ENCODE data around the gene FHL1.
A peak's percentile ranks its signal among the peaks of the same experiment; 100 is the strongest.
"Not testable (repeated sequence)": the region's sequence is repeated elsewhere in the genome, so short reads cannot be mapped to it uniquely, and the experiment has no call there.

The FHL1 gene

DNA sequence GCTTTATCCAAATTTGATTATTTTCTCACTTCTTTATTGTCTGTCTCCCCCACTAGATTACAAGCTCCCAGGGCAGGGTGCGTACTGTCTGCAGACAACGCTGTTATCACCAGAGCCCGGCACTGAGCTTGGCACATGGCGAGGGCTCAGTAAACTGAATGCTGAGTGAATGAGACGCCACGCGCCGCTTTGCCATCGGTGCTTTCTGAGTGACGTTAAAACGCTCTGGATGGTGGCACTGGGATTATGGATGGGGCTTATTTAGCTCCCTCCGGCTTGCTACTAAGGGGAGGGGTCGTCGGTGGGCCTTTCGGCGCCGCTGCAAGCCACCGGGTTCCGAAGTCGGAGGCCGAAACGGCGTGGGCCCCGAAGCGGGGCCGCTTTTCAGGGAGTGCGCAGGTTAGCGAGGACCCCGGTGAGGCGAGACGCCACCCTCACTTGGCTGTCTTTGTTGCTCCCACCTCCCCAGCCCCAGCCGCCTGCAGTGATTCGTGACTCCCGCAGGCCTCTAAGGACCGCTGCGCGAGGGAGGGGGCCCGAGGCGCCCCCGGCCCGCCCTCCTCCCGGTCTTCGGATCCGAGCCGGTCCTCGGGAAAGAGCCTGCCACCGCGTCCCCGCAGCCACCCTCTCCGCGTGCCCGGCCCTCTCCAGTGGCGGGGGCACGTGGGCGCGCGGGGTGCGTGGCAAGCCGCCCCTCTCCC, 569 bp upstream of the FHL1 start:
- DNase-seq (ENCODE audit: low read depth): no peak

DNA sequence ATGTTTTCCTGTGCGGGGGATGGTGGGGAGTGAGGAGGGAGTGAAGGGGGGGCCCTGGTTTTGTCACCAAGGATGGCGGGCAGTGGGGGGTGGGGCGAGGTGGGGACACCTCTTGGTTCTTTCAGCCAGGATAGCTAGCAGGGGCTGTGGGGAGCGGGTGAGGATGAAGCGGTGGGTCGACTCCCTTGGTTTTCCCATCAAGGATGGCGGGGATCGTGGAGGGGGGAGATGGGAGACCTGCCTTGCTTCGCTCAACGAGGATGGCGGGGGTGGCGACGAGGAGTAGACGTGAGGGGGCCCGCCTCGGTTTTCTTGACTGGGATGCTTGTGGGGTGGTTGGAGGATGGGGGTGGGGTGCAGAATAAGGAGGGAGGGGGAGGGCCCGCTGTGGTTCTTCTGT, 643 bp downstream of the FHL1 start:
- DNase-seq (ENCODE audit: low read depth): no peak

DNA sequence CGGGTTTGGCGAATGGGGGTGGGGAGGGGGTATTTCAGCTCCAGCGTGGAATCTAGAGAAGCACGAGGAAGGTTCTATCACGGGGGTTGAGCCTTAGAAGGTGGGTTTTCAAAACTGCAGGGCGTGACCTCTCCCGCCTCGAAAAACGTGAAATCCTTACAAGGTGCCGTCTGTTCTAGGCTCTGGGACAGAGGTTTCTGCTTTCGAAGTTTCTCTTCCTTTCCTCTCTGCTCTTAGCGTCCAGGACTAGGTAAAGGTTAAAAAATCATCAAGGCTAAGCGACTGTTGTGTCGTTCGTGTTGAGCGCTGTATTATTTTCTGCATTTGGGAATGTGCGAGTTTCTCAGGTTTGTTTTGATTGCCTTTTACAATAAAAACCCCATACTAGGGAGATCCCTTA, 1.1 kb downstream of the FHL1 start:
- no peak for DNase-seq (ENCODE audit: low read depth)

DNA sequence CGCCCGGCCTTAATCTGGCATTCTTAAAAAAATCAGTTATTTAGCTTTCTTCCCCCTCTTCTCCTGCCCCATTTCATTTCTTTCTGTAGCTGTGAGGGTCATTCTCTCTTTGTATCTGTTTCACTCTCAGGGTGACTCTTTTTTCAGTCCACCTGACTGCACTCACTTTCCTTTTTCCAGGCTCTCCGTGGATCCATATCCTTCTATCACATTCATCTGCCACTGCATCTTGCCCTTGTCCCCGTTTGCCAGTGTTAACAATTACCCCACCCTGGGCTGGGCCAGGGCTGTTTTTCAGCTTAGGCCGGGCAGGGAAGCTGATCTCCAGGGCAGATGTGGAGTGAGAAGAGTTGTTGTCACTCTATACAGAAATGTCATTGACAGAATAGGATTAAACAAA, 7.7 kb downstream of the FHL1 start:
- DNase-seq (ENCODE audit: low read depth): no peak

DNA sequence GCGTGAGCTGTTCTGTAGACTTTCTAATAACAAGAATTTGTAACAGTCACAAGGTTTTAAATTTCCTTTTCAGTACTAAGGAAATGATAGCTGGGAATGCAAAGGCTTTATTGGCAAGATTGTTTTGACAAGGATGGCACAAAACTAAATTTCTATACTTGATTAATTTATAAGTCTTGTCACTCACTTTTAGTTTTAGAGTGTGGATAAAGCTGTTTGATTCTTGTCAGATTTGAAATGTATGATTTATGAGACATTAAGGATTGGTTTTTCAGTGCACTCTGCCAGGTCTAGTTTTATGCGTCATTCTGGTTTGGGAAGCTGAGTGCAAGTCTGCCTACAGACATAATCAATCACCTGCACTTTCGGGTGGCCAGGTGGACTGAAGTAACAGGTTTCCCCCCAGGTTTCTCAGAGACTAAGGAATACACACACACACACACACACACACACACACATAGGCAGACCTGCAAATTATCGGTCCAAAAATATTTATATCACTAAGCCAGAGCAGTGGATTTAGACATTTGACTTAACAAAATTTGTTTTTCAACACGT, 9.3 kb downstream of the FHL1 start:
- DNase-seq (ENCODE audit: low read depth): no peak

DNA sequence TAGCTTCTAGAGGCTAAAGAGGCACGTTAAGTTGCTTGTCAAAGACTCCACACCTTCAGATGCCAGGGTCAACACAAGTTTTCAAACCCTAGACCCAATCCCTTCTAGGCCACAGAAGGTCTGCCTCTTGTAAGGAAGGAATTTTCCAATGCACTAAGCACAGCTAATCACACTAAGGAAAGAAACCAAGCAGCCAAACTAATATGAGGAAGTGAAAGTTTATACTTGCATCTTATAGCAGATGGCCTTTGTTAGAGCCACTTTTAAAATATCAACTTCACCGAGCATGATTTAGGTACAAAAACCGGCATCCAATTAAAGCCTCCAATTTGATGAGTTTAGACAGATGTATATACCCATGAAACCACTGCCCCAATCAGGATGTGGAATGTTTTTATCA, 9.9 kb downstream of the FHL1 start:
- DNase-seq (ENCODE audit: low read depth): no peak

DNA sequence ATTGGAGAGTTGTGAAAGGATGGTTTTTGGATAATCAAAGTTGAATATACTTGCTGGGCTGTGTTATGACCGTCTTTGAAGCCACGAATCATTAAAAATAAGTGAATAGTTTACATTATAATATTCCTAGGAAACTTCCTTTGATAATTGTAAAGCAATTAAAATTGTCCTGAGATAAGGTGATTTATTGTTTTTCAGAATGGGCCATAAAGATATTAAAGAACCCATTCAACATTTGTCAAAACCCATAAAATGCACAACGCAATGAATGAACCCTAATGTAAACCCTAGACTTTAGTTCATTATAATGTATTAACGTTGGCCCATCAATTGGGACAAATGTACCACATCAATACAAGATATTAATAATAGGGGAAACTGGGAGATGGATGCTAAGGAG, 11.4 kb downstream of the FHL1 start:
- DNase-seq (ENCODE audit: low read depth): no peak

DNA sequence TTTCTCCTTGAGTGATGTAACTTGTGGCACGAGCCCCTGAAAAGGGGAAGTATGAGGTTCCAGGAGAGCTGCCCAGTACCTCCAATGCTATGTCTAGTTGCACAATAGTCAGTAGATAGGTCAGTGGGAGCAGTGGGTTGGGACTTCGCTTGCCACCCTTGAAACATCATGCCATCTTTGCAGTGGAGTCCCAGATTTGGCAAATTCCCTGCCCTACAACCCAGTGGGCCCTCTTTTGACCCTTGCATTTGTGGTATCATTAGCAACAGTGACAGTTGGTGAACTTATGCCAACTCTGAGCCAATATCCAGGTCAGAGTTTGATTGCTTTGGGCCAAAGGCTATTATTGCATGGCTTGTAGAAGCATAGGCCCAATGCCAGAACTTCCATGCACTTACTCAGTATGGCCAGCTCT, 12.3 kb downstream of the FHL1 start:
- no peak for DNase-seq (ENCODE audit: low read depth)

DNA sequence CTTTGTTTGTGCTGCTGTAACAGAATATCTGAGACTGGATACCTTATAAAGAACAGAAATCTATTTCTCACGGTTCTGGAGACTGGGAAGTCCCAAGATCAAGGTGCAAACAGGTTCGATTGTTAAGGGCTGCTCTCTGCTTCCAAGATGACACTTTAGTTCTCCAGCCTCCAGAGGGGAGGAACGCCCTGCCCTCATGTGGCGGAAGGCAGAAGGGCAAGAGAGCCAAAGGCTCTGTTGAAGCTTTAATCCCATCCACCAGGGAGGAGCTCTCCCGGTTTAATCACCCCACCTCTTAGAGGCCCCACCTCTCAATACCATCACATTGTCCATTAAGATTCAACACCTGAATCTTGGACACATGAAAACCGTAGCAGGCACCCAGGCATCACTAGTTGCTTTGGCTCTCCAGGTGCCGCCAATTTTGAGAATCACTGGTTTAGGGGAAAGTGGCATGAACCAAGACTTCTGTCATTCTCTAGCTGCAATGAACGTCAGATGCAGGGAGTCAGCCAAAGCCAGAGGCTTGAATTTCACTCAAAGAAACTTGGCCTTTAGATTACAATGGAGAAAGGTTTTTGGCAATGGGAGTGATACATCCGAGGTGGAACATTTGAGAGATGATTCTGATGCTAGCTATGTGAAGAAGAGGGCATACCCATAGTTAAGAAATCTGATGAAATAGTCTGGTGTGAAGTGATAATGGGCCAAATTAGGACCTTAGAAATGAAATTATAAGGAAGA, 15.7 kb downstream of the FHL1 start:
- DNase-seq (ENCODE audit: low read depth): peak; percentile 9

DNA sequence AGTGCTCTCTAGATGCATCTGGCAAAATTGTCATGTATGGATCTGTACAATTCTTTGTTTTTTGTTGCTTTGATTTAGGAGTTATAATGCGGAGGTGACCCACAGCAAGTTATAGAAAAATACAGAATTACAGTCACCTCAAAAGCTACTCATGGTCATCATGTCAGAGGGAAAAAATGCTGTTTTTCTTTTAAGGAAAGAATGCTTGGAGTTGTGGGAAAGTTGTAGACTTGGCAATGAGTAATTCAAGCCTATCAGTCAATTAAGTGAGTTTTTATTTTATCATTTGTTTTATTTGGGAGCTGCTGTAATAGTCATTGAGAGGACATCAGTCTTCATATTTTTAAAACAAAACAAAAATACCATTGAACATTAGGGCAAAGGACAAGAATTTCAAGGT, 16.4 kb downstream of the FHL1 start:
- no peak for DNase-seq (ENCODE audit: low read depth)

DNA sequence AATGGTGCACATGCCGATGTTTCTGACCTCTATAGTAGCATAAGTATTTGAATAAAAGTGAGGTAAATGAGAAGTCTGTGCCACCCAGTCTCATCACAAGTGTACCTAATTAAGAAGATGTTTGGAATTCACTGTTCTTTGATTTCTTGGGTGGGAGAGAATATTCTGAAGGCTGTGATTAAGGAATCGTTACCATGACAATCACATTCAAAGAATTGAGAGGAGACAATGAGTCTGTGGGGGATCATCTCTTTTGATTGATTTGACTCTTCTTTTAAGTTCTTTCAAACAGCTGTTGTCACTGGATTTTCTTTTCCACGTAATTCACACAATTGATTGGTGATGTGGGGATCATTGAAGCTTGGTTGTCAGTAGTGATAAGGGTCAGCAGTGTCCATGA, 18.1 kb downstream of the FHL1 start:
- DNase-seq (ENCODE audit: low read depth): no peak

DNA sequence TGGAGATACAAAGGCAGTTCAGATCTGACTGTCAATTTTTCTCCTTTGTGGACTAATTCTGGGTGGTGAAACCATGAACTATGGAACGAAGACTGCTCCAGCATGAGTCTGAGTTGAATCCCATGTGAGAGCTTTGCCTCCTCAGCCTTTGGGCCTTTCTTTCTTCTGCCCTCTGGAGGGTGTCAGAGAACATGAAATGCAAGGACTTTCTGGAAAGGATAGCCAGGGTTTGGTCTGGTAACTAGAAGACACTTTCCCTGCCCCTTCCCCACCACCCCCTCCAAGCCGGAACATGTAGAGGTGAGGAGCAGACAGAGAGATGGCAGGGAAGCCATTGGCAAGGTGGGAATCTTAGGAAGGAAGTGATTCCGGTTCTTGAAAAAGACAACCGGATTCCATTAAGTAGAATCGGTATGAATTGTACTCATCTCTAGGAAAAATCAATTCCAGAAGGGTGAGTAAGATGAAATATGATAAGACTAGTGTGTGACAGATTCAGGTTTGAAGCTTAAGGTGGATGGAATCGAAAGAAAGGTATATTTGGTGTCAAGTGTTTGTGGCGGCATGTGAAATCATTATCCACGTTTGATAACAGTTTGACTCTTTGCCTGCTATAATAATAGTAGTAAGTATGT, 19.0 kb downstream of the FHL1 start:
- no peak for DNase-seq (ENCODE audit: low read depth)

DNA sequence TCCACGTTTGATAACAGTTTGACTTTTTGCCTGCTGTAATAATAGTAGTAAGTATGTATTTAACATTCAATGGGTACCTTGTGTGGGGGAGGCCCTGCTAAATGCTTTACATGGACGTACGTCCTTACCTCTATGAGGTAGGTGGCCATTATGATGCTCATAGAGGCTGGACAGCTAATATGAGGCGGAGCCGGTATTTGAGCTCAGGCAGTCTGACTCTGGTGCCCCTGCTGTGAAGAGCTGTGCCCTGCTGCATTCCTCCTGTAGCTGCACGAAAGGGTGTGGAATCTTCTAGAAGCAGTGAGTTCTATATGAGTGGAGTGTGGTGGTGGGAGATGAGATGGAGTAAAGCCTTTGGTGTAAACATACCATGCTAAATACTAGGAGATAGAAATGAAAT, 20.7 kb downstream of the FHL1 start:
- not testable (repeated sequence) for DNase-seq (ENCODE audit: low read depth)

DNA sequence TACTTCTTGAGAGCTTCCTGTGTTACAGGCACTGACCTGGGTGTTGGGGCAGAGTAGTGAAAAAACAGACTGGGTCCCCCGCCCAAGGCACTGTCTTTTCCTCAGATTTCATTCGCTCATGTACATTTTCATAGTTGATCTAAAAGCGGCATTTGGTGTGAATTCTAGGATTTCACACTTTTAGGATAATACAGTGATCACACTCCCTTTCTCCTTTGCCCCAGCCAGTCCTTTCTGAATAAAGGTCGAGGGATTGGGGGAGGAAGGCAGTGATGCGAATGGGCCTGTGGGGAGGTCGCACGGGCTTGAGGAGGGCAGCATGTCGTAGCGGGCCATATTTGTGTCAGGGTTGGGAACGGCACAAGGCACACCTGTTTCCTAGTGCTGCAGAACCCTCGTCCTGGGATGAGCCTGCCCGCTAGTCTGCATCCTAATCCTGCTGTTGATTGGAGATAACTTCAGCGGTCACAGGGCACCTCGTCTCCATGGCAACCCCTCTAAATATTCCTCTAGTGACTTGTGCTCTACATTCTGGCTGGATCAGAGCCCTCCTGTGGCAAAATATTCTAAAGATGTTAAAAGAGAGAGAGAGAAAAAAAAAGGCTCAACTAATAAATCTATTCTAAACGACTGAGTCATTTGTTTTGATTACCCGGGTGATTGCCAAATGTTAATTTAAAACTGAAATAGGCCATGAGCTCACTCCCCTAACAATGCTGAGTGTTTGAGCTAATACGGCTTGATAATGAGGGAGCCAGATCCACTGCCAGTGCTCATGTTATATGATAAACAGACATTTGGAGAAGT, 21.8 kb downstream of the FHL1 start:
- DNase-seq (ENCODE audit: low read depth): no peak

DNA sequence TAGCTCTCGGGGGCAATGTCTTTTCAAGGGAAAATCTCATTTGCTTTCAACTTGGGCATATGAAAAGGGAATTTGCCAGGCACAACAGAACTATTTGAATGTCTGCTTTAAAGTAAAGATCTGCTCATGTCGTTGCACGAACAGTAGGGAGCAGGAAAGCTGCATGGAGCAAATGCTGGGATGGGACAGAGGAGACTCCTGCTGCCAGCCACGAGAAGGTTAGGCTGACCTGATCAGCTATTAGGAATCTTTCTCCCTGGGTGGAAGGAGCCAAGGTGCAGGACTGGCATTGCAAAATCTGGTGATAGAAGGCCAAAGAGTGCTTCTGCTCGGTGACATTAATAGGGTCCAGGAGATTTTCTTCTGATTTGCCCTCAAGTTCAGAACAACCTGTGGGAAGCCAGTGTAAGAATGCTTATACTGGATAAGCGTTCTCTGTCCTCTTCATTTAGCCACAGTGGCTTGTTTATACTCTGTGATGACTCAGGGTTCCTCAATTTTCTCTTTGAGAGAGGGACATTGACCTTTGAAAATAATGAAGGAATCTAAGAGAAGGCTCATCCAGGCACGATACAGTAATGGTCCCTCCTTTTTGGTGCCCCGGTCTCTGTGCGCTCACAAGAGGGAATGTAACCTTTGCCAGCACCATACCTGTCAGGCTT, 22.9 kb downstream of the FHL1 start:
- DNase-seq (ENCODE audit: low read depth): no peak

DNA sequence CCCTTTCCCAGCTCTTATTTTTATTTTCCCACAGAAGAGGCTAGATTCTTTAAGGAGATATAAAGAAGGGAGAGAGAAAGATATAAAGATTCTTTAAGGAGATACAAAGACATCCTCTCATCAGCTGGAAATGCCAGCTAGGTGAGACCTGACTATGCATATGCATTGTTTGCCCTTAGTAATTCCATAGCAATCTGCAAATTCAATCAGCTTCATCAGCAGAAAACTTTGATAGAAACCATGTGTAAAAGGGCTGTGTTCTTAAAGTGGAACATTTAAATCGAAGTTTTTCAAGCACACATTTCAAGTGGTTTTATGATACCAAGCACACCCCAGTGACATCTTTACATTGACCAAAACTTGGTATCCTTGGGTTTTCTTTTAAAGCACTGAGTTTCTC, 24.1 kb downstream of the FHL1 start:
- no peak for DNase-seq (ENCODE audit: low read depth)

DNA sequence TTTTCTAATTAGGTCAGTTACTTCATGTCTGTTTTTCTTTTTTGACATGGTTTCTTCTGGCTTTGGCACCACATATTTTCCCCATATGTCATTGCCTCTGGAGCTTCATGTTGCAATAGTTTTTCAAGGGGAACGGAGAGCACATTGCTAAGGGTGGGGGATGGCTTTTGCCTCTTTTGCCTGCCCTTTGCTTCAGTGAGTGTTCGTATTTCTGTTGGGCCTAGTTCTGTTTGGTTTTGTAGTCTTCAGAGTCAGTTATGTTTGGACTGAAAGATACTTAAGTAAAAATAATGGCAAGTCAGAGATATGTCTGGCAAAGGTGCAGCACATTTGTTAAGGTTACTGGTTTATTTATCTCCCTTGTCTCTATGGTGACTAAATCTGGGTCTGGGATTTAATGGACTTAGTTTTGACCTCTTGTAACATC, 29.1 kb downstream of the FHL1 start:
- no peak for DNase-seq (ENCODE audit: low read depth)

DNA sequence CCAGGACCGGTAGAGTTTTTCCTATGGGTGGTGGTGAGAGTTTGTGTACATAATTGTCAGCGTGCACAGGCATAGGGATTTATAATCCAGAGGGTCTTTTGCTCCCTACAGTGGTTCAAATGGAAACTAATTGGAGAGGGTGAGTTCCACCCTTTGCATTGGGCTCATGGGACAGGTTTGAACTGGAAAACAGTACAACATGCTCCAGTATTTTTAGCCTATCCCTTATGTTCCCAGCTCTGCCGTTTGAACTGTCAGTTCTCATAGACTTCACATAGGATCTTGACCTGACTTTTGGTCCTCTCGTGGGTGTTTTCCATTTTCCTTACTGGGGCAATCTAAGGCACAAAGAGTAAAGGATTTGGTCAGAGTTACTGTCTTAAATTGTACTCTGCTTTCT, 31.8 kb downstream of the FHL1 start:
- DNase-seq (ENCODE audit: low read depth): no peak

DNA sequence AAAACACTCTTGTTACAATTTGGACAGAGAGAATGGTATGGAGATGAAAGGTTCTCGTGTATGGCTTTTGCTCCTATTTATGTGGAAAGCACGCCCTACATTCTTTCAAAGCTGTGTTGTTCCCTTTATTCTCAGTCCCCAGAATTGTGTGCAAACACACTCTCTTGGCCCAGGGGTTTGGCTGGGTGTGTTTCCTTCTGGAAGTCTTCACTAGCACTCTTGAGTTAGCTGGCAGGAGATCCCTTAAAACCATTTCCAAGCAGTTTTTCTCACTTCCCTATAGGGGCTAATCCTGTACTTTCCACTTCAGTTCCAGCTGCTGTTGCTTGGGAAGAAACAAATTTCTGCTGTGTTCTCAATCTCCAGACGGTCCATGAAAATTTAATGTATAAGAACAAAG, 35.1 kb downstream of the FHL1 start:
- no peak for DNase-seq (ENCODE audit: low read depth)

DNA sequence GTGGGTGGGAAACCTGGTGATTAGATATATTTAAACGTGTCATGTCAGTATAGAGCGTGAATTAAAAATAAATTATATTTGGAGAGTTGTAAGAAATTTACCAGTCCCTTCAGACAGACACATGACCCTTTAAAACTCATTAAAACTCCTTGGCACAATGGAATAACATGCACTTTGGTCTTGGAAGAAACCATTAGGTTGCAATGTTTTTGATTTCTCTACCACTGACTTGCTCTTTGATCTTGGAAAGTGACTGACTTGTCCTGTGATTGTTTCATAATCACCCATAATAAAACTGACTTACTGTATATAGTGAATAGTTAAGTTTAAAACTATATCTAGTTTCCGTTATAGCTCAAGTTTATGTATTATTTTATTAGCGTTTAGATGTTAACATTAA, 35.8 kb downstream of the FHL1 start:
- no peak for DNase-seq (ENCODE audit: low read depth)

DNA sequence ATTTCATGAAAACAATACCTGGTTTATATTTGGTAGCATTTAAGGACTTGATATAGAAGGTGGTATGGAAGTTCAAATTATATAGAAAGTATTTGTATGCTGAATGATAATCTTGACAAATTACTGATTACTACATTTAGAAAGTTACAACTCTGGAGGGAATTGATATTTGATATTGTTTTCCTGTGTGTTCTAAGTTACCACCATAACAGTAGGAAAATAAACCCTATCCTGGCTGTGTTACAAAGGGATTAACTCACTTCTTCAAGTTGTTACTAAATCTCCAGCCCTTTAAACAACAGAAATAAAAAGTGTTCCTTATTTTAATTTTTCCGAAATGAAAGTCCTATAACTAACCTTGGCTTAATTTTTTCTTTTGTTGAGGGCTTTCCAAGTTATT, 36.6 kb downstream of the FHL1 start:
- no peak for DNase-seq (ENCODE audit: low read depth)
